GM18861 (cell line): ENCODE data around the gene PDLIM5.
A peak's percentile ranks its signal among the peaks of the same experiment; 100 is the strongest.
"Not testable (repeated sequence)": the region's sequence is repeated elsewhere in the genome, so short reads cannot be mapped to it uniquely, and the experiment has no call there.

Source experiments
- ATAC-seq: cut with Tn5 transposase; IDR thresholded peaks from one replicate; pipeline ENCODE4 v1.9.1; 2021; ENCODE audit not compliant: unreplicated experiment

The PDLIM5 gene

DNA sequence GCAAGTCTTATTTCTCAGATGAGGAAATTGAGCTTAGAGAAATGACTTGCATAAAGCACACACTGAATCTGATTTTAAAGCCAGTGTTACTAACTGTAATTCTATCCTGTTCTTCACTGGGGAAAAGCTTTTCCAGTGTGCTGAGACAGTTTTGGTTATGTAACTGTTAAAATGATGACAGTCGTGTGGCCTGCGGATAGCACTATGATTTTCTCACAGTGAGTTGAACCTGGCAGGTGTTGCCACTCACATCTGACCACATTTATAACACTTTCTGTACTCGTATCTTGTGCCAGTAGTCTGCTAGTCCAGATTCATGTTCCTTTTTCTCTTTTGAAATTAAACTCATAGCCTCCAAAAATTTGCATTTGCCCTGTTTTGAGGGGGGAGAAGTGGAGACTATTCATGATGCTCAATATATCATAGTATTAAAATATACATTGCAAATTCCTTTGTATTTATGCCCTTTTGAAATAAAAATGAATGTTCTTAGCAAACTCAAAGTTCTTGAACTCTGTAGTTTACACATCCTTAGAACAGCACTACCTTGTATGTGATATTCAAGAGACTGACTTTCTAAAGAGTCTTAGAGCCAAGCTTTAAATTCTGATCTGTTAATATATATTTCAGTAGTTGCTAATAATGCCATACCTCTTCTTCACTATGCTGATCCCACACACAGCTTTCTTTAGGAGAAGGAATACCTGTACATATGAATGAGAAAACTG is 132.3 kb downstream of the PDLIM5 start:
- ATAC-seq = no peak

DNA sequence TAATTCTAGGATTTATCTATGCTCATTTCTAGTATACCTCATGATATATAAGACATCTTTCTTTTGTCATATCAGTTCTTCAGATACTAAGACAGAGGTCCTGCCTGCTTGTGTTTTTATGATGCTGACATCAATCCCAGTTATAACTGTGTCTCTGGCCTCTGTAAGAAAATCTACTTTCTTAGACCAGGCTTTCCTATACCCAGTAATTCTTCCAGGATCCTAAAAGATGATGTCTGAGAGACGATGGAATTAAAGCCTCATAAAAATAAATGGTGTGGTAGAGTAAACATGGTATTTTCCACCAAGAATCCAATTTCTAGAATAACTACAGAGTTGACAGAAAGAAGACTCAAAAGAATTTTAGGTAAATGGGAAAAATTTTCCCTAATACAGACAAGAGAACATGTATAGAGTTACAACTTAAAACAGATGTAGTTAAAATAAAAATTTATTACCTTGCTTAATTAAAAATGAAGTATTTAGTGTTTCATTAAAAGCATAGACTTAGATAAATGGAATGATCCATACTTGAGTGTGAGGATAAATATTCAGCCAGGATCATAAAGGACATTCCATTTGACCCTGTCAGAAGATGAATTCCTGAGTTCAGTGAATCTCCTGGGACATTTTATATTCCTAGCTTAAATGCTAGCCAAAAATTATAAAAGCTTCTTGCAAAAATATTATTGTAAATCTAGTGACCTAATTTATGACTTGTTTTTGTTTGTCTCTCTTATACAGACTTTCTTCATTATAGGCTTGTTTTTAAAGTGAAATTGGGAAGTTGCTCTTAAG is 137.4 kb downstream of the PDLIM5 start:
- no peak for ATAC-seq

DNA sequence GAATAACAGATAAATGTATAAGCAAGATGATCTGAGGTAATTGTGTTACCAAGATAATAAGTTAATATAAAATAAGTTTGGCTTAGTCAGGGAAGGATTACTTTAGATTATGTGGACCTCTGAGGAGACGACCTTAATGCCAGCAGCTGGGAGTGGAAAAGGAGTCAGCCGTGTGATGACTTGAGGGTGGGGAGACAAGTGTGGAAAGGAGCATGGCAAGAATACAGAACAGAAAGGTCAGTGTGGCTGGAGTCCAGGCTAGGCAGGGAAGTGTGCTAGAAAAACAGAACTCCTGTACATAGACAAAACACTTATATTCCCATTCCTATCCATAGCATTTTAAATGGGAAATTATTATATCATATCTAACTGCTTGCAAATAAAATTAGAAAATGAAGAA is 138.8 kb downstream of the PDLIM5 start:
- ATAC-seq = no peak

DNA sequence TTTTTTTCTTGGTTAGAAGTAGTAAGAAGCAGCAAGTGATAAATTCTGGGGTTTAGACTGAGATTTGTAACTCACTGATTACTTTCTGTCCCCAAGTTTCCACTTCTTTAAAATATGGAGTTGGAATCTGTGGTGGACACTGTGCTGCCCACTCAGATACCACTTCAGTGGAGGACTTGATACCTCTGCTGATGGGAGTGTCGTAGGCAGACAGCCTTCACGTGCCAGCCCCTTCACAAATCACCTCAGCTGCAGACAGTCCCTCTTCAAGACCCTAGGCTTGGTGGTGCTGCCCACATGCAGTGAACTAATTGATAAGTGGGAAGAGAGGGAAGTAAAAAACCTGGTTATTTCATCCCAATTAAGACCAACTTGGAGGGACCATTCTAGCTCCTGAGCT is 139.5 kb downstream of the PDLIM5 start:
- ATAC-seq = no peak

DNA sequence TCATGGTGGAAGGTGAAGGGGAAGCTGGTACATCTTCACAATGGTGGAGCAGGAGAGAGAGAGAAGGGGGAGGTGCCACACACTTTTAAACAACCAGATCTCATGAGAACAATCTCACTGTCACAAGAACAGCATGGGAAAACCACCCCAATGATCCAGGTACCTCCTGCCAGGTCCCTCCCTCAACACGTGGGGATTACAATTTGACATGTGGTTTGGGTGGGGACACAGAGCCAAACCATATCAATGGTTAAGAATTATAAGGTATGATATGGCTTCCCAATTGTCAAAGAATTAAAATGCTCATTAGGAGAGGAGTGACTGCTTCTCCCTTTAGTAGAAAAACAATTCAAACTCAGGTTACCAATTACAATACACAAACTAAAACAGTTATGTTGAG is 143.3 kb downstream of the PDLIM5 start:
- ATAC-seq = no peak

DNA sequence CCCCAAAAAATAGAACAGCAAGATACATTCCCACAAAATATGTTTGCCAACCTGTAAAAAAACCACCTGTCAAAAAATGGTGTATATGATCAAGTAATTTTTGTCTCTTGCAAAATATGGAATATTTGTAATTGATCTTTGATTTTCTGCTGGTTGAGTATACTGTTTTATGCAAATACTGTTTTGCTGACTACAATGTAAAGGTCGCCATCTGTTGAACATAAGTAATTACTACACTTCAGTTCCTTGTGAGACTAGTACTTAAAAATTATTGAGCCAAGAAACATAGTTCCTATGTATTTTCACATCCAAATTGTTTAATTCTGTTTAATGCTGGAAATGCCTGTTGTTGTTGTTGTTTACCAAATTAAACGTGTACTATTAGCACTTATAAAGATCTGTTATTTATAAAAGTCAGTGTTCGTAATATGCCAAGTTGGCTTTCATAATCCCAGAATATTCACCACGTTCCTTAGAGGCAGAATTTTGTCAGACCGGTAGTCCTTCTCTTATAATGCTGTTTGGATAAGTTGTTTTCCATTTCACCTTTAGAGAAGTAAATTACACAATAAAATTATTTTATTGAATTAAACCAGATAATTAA is 144.2 kb downstream of the PDLIM5 start:
- peak; percentile 78 for ATAC-seq

DNA sequence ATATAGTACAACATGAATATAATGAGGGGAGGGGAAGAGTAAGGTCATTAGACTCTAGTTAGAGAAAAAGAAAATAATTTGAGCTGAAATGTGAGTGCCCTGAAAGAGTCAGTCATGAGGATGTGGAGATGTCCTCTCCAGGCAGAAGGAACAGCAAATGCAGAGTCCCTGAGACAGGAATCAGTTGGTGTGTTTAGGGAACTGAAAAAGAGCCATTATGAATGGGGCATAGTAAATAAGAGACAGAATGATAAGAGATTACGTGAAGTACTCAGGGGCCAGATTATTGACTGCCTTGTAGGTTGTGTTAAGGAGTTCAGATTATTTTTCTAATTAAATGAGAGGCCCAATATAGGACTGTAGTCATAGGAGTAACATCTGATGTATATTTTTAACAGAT is 147.0 kb downstream of the PDLIM5 start:
- no peak for ATAC-seq

DNA sequence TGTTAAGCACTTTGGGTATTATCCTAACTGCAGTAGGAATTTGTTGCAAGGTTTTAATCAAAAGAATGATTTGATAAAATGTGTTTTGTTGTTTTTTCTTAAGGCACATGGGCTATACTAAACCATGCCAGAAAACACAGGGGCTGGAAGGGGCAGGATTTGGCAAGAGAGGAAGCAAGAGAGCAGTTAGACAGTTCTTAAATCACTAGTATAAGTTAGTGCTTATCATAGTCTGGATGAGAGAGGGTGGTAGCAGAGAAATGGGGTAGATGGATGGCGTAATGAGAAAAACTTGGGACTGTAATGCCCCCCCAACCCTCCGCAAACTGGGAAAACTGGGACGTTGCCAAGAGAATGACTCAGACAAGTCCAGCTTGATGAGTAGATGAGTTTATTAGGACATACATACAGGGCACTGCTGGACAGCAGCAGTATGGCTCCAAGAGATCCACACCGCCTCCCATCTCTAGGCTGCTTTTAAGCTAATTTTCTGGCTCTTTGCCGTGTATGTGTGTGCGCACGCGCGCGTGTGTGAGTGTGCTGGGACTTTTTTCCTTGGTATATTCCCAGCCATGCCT is 151.5 kb downstream of the PDLIM5 start:
- no peak for ATAC-seq

DNA sequence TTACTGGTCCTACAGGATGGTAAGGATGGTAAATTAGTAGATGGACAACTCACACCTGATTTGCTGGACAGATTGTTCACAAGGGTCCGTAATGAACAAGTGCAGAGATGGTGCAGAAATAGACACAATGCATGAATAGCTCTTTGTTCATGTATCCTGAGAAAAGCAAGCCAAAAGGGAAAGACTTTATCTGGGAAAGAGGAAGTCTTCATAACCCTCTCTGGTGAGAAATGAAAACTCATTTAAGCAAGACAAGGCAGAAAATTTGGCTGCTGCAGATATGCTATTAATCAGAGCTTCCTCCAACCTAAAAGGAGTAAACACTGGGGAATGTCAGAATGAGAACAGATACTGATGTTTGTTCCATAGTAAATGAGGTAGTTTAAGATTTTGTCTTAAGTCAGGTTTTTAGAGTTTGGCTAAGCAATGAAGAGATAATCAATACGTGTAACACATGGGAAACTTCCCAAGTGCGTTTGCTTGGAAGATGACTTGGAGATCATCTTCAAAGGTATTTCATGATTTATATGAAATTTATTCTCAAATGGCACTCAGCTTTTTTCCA is 153.6 kb downstream of the PDLIM5 start:
- ATAC-seq = no peak

DNA sequence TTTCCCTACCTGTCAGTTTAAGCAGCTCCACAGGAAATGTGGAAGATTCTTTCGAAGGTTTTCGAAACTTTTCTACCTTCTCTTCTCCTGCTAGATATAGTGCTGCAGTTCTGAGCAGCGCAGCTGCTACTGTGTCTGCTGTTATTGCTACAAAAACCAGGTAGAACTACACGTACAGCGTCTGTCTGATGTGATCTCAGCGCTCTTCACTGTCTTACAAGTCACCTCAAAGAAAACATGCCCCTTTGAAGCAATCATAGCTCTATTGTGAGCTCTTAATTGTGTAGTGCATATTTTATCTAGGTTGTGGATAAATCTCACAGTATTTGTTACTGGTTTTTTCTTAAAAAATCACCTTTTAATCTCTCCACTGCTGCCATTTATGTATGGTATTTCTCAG is 158.4 kb downstream of the PDLIM5 start:
- ATAC-seq = no peak

DNA sequence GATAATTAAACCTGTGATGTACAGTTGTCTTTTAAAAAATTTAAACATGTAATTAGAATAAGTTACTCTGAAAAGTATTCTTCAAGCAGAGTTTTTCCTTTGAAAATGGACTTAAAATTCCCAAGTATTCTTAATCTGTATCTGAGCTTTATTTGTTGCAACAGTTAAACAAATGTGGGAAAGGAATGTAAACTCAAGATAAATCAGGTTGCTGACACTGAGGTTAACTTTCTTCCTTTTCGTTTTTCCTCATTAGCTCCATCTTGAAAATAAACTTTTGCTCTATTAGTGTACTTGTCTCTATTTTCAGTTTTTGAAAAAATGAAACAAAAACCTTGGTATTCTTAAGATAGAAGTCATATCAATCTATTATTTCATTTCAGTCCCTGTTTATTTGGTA is 161.5 kb downstream of the PDLIM5 start:
- no peak for ATAC-seq

DNA sequence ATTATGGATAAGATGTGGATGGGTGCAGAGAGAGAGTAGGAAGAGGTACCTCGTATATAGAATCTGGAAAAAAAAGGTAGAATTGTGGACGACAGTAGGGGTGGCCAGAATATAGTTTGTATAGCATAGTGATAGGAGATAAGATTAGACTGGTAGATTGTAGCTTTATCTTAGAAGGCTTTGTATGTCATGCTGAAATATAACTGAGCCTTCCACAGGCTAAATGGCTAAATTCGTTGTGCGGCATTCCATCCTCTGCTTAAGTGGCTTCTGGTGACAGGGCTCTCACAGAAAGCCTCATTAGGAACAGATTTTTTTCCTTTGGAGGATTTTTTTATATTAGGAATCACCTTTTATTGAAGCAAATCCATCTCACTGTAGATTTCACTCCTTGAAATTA is 163.7 kb downstream of the PDLIM5 start:
- no peak for ATAC-seq

DNA sequence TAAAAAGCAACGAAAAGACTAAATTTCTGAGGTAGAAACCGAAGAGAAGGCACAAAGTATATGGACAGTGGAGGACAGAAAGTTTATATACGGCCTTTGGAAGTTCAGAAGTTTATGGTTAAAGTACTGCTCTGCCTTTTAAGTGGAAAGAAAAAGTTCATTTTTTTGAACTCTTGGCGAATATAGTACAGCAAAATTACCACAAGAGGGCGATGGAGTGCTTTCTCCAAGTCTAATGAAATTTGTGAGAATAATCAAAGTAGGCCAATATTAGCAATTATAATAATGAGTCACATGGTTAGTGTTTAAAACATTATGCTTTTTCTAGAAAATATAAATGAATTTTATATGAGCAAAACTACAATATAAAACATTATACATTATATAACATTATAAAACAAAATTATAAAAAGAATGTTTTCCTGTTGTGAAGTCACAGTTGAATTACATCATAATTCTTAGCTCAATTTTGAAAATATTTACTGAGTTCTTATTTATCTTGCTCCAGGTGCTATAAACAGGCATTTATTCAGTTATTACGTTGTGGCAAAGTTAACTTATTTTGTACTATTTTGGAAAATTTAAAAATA is 169.8 kb downstream of the PDLIM5 start:
- peak; percentile 72 for ATAC-seq

DNA sequence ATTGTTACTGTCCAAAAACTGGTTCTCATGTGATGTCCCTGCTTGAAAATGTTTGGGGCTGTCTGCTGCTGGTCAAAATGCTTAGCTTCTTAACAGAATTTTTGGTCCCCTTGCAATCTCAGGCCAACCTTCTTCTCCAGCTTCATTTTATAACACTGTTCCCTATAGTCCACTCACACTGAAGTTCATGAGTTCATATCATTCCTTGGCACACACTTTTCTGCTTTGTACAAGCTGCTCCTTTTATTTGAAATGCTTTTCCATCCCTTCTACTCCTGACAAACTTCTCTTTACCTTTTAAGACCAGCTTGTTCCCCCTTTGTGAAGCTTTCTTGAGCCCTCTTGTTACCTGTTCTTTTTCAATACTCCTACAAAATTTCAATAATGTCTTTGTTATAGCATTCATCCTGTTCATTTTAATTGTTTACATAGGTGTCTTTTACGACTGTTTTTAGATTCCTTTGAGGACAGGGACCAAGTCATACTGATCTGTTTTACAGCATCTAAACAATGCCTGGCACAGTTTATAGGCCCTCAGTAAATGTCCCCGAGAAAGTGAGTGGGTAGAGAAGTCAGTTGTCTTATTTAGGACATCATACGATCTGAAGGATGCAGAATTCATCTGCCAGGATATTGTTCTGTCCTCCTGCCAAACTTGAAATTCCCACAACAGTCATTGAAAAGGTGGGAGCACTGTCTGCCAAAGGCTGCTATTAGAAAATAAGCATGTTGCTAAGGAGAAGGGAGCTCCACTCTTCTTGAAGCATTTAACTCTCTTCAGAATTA is 171.6 kb downstream of the PDLIM5 start:
- no peak for ATAC-seq

DNA sequence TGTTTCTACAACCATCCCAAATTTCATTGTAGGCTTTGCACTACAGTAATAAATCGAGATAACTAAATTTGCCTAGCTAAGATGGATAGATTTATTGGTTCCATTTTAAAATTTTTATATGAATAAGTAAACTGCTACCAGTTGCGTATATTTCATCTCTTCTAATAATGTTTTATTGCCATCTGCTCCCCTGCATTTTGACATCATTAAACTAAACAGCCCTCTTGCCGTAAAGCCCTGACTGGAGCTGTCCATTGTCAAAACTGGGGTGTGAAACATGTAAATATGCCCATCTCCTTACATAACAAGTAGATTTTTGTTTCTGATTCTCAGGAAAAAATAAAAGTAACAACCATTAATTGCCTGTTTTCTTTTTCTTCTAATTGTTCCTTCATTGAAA is 175.2 kb downstream of the PDLIM5 start:
- ATAC-seq = no peak

DNA sequence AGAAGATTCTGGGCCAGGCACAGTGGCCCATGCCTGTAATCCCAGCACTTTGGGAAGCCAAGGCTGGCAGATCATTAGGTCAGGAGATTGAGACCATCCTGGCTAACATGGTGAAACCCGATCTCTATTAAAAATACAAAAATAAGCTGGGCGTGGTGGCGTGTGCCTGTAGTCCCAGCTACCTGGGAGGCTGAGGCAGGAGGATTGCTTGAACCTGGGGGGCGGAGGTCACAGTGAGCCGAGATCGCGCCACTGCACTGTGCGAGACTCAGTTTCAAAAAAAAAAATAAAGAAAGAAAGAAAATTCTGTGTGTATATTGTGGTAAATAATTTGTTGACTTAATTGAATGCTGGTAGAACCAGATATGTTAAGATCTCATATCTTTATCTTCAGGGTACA is 177.3 kb downstream of the PDLIM5 start:
- not testable (repeated sequence) for ATAC-seq

DNA sequence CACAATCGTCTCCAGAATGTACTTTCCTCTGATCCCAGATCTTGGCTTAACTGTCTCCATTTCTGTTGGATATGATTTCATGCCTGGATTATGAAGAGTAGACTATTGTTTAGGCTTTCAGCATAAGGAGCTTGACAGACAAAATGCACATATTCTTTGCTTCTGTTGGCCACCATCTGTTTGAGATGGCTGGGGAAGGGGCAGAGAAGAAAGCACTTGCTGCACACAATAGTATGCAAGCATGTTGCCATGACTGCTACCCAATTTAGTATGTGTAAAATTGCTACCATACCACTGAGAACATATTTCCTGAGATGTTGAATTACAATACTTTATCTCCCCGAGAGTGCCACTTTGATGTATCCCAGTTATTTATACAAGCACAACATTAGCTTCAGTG is 178.1 kb downstream of the PDLIM5 start:
- no peak for ATAC-seq

DNA sequence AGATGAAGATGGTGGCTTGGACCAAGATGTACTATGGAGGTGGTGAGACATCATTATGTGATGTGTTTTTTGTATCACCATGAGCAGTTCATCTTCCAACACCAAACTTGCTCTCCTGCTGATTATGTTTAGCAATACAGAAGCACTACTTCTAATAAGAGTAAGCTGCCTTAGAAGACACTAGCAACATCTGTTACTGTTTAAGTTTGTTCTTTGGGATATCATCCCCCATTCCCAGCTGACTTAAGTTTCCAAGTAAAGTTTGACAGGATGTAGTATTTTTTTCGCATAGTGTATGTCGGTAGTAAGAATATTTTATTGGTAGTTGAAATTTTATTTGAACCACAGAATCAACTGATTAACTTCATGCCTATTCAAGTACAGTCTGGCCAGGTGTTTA is 182.5 kb downstream of the PDLIM5 start:
- ATAC-seq = no peak

DNA sequence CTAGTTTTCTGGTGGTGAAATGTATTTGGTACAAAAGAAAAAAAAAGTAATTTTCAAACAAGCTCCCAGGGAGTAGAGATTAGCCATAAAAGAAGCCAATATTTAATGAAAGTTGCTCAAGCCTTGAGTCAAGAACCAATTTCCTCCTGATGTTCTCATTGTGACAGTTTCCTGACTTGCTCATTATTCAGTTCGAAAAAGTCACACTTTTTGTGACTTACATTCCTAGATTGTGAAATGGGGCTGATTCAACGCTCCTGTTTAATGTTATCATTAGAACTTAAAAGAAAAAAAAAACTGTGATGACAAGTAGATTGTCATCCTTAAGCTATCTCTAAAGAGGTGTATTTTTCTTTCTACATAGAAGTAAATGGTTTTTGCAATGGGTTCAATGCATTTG is 183.4 kb downstream of the PDLIM5 start:
- no peak for ATAC-seq

DNA sequence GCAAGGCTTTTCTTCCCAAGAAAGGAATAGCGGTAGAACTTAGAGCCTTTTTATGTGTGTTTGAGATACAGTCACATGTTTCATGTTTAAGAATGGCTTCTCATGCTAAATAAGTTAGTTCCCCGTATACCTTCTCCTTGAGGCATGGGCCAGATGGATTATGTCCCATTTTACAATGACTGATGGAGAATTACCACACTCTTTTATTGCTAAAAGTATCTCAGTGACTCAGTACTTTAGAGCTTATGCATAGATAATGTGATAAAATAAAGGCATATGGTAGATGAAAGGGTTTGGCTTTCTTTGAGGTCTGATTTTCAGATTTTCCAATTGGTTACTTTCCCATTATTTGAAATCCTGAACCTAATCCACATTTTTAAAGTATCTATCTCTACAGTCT is 184.3 kb downstream of the PDLIM5 start:
- ATAC-seq = no peak
